Forelimb muscle (tissue), 1 donor: ENCODE results near the gene ZNF618. TPM values are rescaled to one million over a fixed set of nuclear protein-coding genes. Genes with fewer than 3 reads are reported as not detected.

ENCODE experiments used
- DNase-seq: peaks from one replicate; pipeline ENCODE4 v3.0.0-alpha.2; 2013; ENCODE audit warnings: low read depth
- polyA plus RNA-seq: library from polyadenylated mRNA; unstranded; fragments of 120-200 nt; gene quantifications from one replicate; pipeline ENCODE4 v1.2.1, GENCODE V29; 2013; ENCODE audit not compliant: insufficient read length

Gene ZNF618
- polyA plus RNA-seq, 1 donor = 13.2 TPM

DNA sequence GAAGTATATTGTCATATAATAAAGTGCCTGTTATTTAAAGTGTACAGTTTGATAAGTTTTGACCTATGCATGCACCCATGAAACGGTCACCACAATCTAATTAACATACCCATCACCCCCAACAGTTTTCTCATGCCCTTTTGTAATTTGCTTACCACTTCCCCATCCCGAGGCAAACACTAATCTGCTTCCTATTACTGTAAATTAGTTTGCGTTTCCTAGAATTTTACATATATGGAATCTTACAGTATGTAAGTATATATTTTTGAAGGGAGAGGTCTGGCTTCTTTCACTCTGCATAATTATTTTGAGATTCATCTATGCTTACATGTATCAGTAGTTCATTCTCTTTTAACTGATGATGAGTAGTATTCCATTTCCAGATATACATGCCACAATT is 145.5 kb downstream of the ZNF618 start:
- DNase-seq = no peak

GRCh38 chr9:114023961-114024360 is 147.9 kb downstream of the ZNF618 start:
- DNase-seq = no peak

GRCh38 chr9:114025196-114025753 is 149.2 kb downstream of the ZNF618 start:
- DNase-seq = no peak

DNA sequence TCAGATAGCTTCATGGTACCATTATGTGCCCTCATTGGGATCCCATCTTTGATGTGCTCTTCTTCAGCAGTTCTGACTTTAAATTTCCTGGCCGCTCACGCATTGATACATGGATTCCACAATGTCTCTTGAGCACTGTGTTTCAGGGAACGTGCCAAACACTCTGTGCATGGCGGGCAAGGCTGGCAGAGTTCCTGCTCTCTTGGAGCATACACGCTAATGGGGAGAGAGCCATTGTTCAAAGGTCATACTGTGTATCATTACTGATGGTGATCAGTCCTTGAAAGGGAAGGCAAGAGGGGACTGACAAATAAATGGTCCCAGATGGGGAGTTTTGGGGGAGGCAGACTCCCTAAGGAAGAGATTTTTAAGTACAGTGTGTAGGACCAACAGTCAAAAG is 149.7 kb downstream of the ZNF618 start:
- DNase-seq = no peak

- no peak for DNase-seq
Observed at GRCh38 chr9:114026335-114026734, 150.2 kb downstream of the ZNF618 start.

- DNase-seq = no peak
Observed at GRCh38 chr9:114027159-114027862, 151.2 kb downstream of the ZNF618 start.

GRCh38 chr9:114027863-114028465 is 151.9 kb downstream of the ZNF618 start:
- DNase-seq = no peak

DNA sequence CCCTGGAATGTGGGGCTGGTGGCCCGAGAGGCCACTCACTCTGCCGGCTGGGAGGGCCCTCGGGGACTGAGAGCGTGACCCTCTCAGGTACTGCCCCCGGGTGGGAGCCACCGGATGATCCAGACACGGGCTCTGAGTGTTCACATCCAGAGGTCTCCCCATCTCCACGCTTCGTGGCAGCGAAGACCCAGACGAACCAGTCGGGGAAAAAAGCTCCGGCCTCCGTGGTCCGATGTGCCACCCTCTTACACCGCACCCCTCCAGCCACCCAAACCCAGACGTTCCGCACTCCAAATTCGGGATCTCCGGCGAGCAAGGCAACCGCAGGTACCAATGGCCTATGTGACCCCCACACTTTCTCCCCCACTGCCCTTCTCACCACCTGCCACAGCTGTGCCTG is 152.5 kb downstream of the ZNF618 start:
- DNase-seq = no peak

DNA sequence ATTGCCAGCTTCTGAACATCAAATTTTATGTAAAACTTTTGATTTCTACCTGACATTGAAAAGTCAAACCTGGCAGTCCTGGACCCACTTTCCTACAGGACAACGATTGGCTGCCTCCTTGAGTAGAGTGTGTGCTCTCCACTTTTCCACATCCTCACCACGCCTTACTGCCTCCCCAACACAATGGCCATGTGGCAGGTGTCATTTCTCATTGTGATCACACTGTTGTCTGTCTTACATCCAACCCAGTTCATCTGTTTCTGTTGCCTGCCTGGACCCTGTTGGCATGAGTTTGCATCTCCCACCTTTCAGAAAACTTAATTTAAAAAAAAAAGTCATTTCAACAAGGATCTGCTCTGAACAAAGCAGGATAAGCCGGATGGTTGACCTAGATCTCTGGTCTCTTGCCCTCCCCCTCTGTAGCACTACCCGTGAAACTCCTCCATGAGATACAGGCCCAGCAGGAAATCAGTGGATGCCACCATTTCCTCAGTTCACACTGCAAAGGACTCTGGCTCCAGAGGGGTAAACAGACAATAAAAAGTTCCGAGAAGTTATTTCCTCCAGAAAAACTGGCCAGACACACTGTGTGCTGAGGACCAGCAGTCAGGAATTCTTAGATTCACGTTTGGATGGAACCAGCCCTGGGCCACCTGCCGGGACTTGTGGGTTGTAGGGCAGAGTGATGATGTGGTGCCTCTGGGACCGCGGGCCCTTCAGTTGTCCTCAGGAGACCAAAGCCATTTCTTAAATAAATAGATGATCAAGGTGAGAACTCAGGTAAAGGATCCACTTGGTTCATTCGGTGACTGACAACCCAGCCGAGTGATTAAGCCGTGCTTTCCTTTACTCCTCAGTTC is 153.4 kb downstream of the ZNF618 start:
- no peak for DNase-seq

DNA sequence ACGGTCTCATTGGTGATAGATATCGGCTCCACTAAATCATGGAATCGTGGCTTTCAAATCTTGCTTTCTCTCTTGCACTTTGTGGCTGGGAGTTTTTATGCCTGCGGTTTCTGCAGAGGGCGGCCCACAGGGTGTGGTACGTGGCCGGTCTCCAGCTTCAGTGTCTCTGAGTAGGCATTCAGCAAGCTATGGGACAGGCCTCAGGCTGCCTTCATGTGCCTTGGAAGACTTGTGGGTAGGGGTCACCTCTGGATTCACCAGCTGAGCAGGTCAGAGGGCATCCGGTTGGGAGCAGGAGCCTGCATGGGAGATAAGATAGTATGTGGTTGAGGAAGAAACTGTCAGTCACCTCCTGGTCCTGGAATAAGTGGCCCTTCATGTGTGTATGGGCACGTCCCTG is 154.3 kb downstream of the ZNF618 start:
- DNase-seq = no peak

DNA sequence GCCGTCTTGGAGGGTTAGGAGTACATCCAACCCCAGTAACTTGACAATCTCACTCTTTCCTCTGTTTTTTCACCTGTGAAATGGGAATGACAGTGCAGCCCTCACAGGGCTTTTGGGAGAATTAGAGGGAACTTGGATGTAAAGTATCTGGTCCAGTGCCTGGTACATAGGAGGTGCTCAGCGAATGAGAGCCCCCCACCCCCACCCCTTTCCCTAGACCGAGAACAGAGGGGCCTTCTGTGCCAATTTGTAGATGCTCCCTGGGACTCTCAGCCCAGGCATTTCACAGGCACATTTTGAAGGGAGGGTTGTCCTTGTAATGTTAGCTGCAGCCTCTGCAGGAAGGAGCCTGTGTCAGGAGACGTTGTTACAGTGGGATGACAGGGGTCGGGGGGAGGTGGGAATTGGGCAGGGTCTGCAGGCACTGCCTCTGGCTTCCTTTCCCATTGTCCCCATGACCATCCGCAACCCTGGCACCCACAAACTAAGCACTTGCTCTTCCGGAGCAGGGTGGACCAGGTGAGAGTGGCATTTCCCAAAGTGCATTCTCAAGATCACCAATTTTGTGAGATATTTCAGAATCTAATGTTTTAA is 155.0 kb downstream of the ZNF618 start:
- no peak for DNase-seq

DNA sequence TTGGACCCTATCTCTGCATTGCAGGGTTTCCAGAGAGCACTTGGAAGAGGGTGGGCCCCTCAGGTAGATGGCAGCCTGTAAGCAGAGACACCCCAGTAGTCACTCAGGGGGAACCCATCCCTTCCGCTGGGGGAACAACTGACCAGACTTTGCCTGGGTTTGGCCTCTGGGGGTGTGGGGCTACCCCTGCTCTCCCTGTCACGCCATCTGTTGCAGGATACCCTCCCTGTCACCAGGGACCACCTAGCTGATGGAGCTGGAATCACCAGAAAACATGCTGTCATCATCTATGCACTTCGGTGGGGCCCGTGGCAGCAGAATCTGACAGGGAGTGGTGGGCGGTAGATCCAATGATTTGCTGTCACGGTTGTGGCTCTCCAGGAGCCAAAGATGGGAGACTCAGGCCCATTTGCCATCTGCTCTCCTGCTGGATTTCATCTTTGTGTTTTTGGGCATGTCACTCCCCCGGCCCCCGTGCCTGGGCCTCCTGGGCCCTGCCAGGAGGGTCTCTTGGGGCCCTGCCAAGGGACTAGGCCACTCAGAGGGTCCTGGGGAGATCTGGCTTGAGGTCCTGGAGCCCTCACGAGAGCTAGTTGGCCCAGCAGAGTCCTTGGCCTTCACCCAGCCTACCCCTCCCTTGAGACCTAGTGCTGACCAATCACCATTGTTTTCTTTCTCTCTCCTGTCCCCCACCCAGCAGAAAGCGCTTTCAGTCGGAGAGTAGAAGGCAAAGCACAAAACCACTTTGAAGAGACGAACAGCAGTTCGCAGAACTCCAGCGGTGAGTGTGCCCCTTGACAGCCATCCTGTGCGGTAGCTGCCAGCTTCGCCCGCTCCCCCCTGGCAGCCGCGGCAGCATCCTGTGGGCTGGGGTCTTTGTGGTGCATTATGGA is 156.1 kb downstream of the ZNF618 start:
- DNase-seq = no peak

DNA sequence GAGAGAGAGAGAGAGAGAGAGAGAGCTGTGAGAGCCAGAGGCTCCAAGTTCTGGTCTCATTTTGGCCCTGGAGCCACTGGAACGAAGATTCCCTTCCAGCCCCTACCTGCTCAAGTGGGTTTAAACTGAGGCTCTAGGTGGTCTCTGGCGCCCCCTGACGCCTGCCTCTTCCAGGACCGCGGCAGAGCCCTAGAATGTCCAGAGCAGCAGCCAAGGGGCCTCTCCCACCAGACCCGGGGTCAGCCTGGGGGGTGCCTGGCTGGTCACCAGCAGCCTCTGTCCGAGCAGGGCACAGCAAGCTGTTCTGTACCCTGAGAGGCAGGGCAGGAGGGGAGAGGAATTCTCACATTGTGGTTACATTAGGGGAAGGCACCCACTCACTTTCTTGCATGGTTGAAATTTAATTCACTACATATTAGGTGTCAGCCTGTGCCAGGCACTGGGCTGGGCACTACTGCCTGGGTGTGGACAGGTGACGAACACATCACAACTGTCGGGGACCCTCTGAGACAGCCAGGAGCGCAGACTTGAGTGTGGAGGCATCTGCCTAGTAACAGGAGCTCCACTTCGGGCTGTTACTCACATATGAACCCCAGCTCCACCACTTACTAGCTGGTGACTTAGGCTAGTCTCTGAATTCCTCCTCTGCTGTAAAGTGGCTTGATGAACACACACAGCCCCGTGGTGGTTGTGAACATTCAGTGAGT is 157.4 kb downstream of the ZNF618 start:
- no peak for DNase-seq

DNA sequence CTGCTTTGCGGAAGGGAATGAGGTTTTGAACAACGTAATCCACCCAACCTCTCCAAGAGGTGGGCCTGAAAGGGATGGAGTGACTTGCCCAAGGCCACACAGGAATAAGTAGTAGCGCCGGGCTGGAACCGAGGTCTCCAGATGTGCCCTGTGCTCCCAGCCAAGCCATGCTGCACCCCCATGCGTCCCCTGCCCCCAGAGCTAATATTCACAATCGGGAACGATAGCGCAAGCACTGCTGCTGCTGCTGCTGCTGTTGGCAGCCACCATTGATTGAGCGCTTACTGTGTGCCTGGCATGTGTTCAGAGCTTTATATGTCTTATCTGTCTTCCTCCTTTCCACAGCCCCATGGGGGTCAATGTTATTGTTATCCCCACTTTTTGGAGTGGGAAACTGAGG is 158.1 kb downstream of the ZNF618 start:
- DNase-seq = no peak

- no peak for DNase-seq
Observed at GRCh38 chr9:114034661-114035062, 158.6 kb downstream of the ZNF618 start.

- no peak for DNase-seq
Observed at GRCh38 chr9:114035221-114035844, 159.2 kb downstream of the ZNF618 start.

- no peak for DNase-seq
Observed at GRCh38 chr9:114035845-114036801, 160.0 kb downstream of the ZNF618 start.

DNA sequence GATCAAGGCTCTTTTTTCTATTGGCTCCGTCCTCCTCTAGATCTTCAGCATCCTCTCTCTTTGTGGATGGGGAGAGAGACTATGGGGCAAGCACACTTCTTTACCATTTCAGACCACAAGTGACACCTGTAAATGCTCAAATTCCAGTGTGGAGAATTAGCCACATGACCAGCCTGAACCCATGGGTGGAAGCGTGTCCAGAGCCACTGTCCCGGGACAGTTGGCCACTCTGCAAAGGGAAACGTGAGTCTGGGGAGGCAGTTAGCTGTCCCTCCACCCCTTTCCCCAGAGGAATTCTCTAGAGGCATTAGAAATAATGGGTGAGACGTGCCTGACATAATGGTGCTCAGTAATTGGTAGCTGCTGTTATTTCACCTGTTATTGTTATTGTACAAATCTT is 161.1 kb downstream of the ZNF618 start:
- DNase-seq = no peak
